Measurements from ENCODE around the gene CHD6. TPM values are rescaled to one million over a fixed set of nuclear protein-coding genes. Genes with fewer than 3 reads are reported as not detected.

CHD6 gene
- total and polyA plus RNA-seq, 5 experiments from 2014 or later = 44.3 to 96.1 (median 57.4) TPM

- no peaks in the 10 kb centered on the region for H3K27me3 Mint-ChIP-seq
- H3K27ac Mint-ChIP-seq = peak overlapping the region in 2 of 10 donors; percentile 23 to 62
- H3K4me3 Mint-ChIP-seq = no peak overlapping the region
- peaks cover 10 to 90% (median 38%) of the 10 kb centered on the region in 3 donors for H3K36me3 Mint-ChIP-seq
- no peaks in the 10 kb centered on the region for H3K9me3 Mint-ChIP-seq
- peaks cover 0 to 13% (median 0%) of the 10 kb centered on the region in 4 donors for H3K4me1 Mint-ChIP-seq
- DNase-seq = no peak
- POLR2A ChIA-PET = no interaction called here
- ATAC-seq = no peak
These were observed 173.4 kb downstream of the CHD6 start for GRCh38 chr20:41444821-41445220.

GRCh38 chr20:41443691-41444090 lies 174.5 kb downstream of the CHD6 start:
- POLR2A ChIA-PET = no interaction called here
- no peak for ATAC-seq
- Mint-ChIP-seq H3K27me3 (no peaks in the 10 kb centered on the region), H3K4me1 (peaks cover 0 to 13% (median 3%) of the 10 kb centered on the region in 4 donors), H3K9me3 (no peaks in the 10 kb centered on the region), H3K36me3 (peaks cover 15 to 93% (median 48%) of the 10 kb centered on the region in 3 donors), H3K4me3 (no peak overlapping the region), H3K27ac (peak overlapping the region in 6 of 10 donors; percentile 0 to 75 (median 40))
- no peak for DNase-seq

- peak overlapping the region in 8 of 10 donors; percentile 5 to 83 (median 66) for H3K27ac Mint-ChIP-seq
- peaks cover 0 to 2% (median 0%) of the 10 kb centered on the region in 9 donors for H3K9me3 Mint-ChIP-seq
- H3K27me3 Mint-ChIP-seq = no peaks in the 10 kb centered on the region
- POLR2A ChIA-PET = no interaction called here
- no peak for ATAC-seq
- no peak overlapping the region for H3K4me3 Mint-ChIP-seq
- DNase-seq = no peak
- peaks cover 11 to 36% (median 25%) of the 10 kb centered on the region in 4 donors for H3K4me1 Mint-ChIP-seq
- peaks cover 10 to 80% (median 37%) of the 10 kb centered on the region in 3 donors for H3K36me3 Mint-ChIP-seq
These were observed 177.3 kb downstream of the CHD6 start for GRCh38 chr20:41440882-41441281.

- H3K36me3 Mint-ChIP-seq = peaks cover 14 to 81% (median 52%) of the 10 kb centered on the region in 3 donors
- H3K4me3 Mint-ChIP-seq = peak overlapping the region in 1 of 10 donors; percentile 23
- peaks cover 14 to 50% (median 41%) of the 10 kb centered on the region in 4 donors for H3K4me1 Mint-ChIP-seq
- POLR2A ChIA-PET = interaction anchor here (0.5 to 1.1 kb wide), 2 partner anchors 10 to 41 kb away, joined by 3 to 4 read pairs; no protein-coding TSS in a partner anchor
- no peak for DNase-seq
- H3K27ac Mint-ChIP-seq = peak overlapping the region in 9 of 10 donors; percentile 34 to 87 (median 64)
- H3K27me3 Mint-ChIP-seq = no peaks in the 10 kb centered on the region
- peaks cover 0 to 2% (median 0%) of the 10 kb centered on the region in 9 donors for H3K9me3 Mint-ChIP-seq
- no peak for ATAC-seq
These were observed 180.3 kb downstream of the CHD6 start for GRCh38 chr20:41437836-41438235.

GRCh38 chr20:41436679-41437078 lies 181.5 kb downstream of the CHD6 start:
- Mint-ChIP-seq H3K27ac (peak overlapping the region in 8 of 10 donors; percentile 1 to 87 (median 44)), H3K4me1 (peaks cover 14 to 55% (median 47%) of the 10 kb centered on the region in 4 donors), H3K9me3 (peaks cover 0 to 2% (median 0%) of the 10 kb centered on the region in 9 donors), H3K36me3 (peaks cover 19 to 78% (median 55%) of the 10 kb centered on the region in 3 donors), H3K4me3 (peak overlapping the region in 8 of 10 donors; percentile 1 to 46 (median 18)), H3K27me3 (no peaks in the 10 kb centered on the region)
- POLR2A ChIA-PET = no interaction called here
- ATAC-seq (peak in 1 of 2 donors; percentile 69), DNase-seq (peak in 2 of 10 donors; percentile 26 to 34)

- no peak for ATAC-seq
- DNase-seq = no peak
- peaks cover 19 to 67% (median 62%) of the 10 kb centered on the region in 4 donors for H3K4me1 Mint-ChIP-seq
- H3K9me3 Mint-ChIP-seq = peaks cover 0 to 4% (median 0%) of the 10 kb centered on the region in 9 donors
- POLR2A ChIA-PET = no interaction called here
- H3K36me3 Mint-ChIP-seq = peaks cover 14 to 66% (median 52%) of the 10 kb centered on the region in 3 donors
- peak overlapping the region in 5 of 10 donors; percentile 9 to 66 (median 20) for H3K27ac Mint-ChIP-seq
- H3K27me3 Mint-ChIP-seq = no peaks in the 10 kb centered on the region
- H3K4me3 Mint-ChIP-seq = no peak overlapping the region
These were observed 185.0 kb downstream of the CHD6 start for GRCh38 chr20:41433203-41433602.

- POLR2A ChIA-PET = no interaction called here
- H3K4me3 Mint-ChIP-seq = no peak overlapping the region
- H3K27me3 Mint-ChIP-seq = no peaks in the 10 kb centered on the region
- DNase-seq = no peak
- H3K4me1 Mint-ChIP-seq = peaks cover 21 to 67% (median 62%) of the 10 kb centered on the region in 4 donors
- ATAC-seq = no peak
- H3K27ac Mint-ChIP-seq = peak overlapping the region in 6 of 10 donors; percentile 9 to 66 (median 22)
- peaks cover 0 to 4% (median 0%) of the 10 kb centered on the region in 9 donors for H3K9me3 Mint-ChIP-seq
- H3K36me3 Mint-ChIP-seq = peaks cover 14 to 70% (median 55%) of the 10 kb centered on the region in 3 donors
These were observed 185.4 kb downstream of the CHD6 start for GRCh38 chr20:41432746-41433145.

- Mint-ChIP-seq H3K4me3 (peak overlapping the region in 7 of 10 donors; percentile 9 to 59 (median 37)), H3K27ac (peak overlapping the region; percentile 46 to 96 (median 86)), H3K4me1 (peaks cover 10 to 45% (median 39%) of the 10 kb centered on the region in 4 donors), H3K27me3 (no peaks in the 10 kb centered on the region), H3K36me3 (peaks cover 9 to 82% (median 60%) of the 10 kb centered on the region in 3 donors), H3K9me3 (peaks cover 0 to 2% (median 0%) of the 10 kb centered on the region in 9 donors)
- POLR2A ChIA-PET = interaction anchor here (1.6 kb wide), 2 partner anchors 10 to 265 kb away, joined by 4 to 7 read pairs; no protein-coding TSS in a partner anchor
- ATAC-seq (peak; percentile 95), DNase-seq (peak in 9 of 10 donors; percentile 20 to 83 (median 33))
These were observed 189.9 kb downstream of the CHD6 start for GRCh38 chr20:41428285-41428684.

GRCh38 chr20:41427833-41428232 lies 190.3 kb downstream of the CHD6 start:
- DNase-seq = no peak
- H3K36me3 Mint-ChIP-seq = peaks cover 7 to 82% (median 59%) of the 10 kb centered on the region in 3 donors
- H3K4me3 Mint-ChIP-seq = peak overlapping the region in 5 of 10 donors; percentile 27 to 59 (median 42)
- H3K4me1 Mint-ChIP-seq = peaks cover 9 to 40% (median 35%) of the 10 kb centered on the region in 4 donors
- H3K27me3 Mint-ChIP-seq = no peaks in the 10 kb centered on the region
- POLR2A ChIA-PET = interaction anchor here (1.6 kb wide), 2 partner anchors 10 to 265 kb away, joined by 4 to 7 read pairs; no protein-coding TSS in a partner anchor
- ATAC-seq = peak; percentile 10 to 13
- peak overlapping the region; percentile 46 to 96 (median 86) for H3K27ac Mint-ChIP-seq
- H3K9me3 Mint-ChIP-seq = peaks cover 0 to 2% (median 0%) of the 10 kb centered on the region in 9 donors

- POLR2A ChIA-PET = interaction anchor here (0.6 to 0.7 kb wide), 2 partner anchors 18 to 30 kb away, joined by 3 to 7 read pairs; no protein-coding TSS in a partner anchor
- peaks cover 4 to 84% (median 56%) of the 10 kb centered on the region in 3 donors for H3K36me3 Mint-ChIP-seq
These were observed 191.2 kb downstream of the CHD6 start for GRCh38 chr20:41426976-41427375.

GRCh38 chr20:41426086-41426830 lies 191.9 kb downstream of the CHD6 start:
- no peak for ATAC-seq
- POLR2A ChIA-PET = interaction anchor here (0.6 kb wide), 1 partner anchor 29 kb away, joined by 7 read pairs; no protein-coding TSS in a partner anchor
- no peak overlapping the region for H3K4me3 Mint-ChIP-seq
- H3K36me3 Mint-ChIP-seq = peaks cover 6 to 90% (median 63%) of the 10 kb centered on the region in 3 donors
- peak overlapping the region in 4 of 10 donors; percentile 40 to 96 (median 90) for H3K27ac Mint-ChIP-seq
- no peak for DNase-seq
- H3K27me3 Mint-ChIP-seq = no peaks in the 10 kb centered on the region
- peaks cover 9 to 35% (median 30%) of the 10 kb centered on the region in 4 donors for H3K4me1 Mint-ChIP-seq
- H3K9me3 Mint-ChIP-seq = peaks cover 0 to 2% (median 0%) of the 10 kb centered on the region in 9 donors

More at GRCh38 chr20:41426976-41427375, 191.2 kb downstream of the CHD6 start:
- peaks cover 9 to 35% (median 30%) of the 10 kb centered on the region in 4 donors for H3K4me1 Mint-ChIP-seq
- peak overlapping the region in 6 of 10 donors; percentile 83 to 96 (median 88) for H3K27ac Mint-ChIP-seq
- DNase-seq (no peak), ATAC-seq (no peak)
- no peaks in the 10 kb centered on the region for H3K27me3 Mint-ChIP-seq
- no peak overlapping the region for H3K4me3 Mint-ChIP-seq
- H3K9me3 Mint-ChIP-seq = peaks cover 0 to 2% (median 0%) of the 10 kb centered on the region in 9 donors

GRCh38 chr20:41425180-41425884 lies 192.8 kb downstream of the CHD6 start:
- ATAC-seq = no peak
- Mint-ChIP-seq H3K4me3 (no peak overlapping the region), H3K4me1 (peaks cover 11 to 33% (median 29%) of the 10 kb centered on the region in 4 donors), H3K9me3 (peaks cover 0 to 2% (median 0%) of the 10 kb centered on the region in 9 donors), H3K36me3 (peaks cover 9 to 95% (median 64%) of the 10 kb centered on the region in 3 donors), H3K27me3 (no peaks in the 10 kb centered on the region), H3K27ac (no peak overlapping the region)
- no peak for DNase-seq
- POLR2A ChIA-PET = no interaction called here
